NCI-H1105 (cell line): ENCODE results near the gene TOR1B.
"Not testable (repeated sequence)": the region's sequence is repeated elsewhere in the genome, so short reads cannot be mapped to it uniquely, and the experiment has no call there.

Experiments
- DNase-seq: peaks from one replicate; lab custom pipeline; 2025; lab: John Stamatoyannopoulos, UW

Gene TOR1B

GRCh38 chr9:129802833-129803675, at the start of gene TOR1B:
TOR1B (plus strand) TSS chr9:129803184; CDS start chr9:129803213, 29 bp downstream.
- peak; percentile 86 for DNase-seq

DNA sequence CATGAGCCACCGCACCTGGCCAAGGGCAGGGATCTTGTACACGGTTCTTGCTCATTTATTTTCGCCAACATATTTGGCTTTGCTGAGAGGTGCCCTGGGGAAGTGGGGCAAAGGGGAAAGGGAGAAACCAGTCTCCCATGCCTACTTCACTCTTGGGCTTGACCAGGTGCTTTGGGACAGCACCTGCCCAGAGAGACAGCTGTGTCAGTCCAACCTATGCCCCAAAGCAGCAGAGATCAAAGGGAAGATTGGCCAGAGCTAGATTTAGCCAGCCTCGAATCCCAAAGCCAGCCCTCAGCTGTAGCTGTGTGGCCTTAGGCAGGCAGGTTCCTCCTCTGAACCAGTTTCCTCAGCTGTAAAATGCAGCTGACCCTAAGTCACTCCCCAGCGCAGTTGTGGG, 47.8 kb upstream of the TOR1B start:
- DNase-seq = no peak

DNA sequence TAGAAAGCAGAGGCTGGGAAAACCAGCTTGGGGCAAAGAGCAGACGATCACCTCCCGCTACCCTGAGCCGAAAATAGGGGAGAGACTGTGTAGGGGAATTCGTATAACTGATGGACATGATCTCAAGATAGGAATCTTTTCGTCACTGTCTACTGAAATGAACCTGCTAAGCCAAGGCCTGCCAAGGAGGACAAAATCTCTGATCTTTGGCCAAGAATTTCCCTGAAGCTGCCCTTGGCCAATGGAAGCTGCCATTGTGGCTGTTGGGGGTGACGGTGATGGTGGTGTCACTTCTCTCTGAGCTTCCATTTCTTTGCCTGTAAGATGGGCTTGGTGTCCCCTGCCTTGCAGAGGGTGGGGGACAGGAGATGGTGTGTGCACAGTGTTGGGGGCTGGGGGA, 46.8 kb upstream of the TOR1B start:
- no peak for DNase-seq

DNA sequence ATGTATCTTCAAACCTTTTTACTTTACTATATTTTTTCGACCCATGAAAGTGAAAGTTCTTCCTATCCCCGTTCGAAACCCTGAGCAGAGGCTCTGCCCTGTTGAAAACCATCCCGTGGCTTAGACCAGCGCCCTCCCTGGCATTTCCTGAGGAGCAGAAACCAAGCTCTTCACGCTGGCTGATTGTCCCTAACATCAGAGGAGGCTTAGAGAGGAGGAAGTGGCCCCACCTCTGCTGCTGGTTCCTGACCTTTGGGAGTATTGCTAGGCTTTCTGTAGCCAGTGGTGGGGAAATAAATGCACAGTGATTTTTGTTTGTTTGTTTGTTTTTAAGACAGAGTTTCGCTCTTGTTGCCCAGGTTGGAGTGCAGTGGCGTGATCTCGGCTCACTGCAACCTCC, 45.9 kb upstream of the TOR1B start:
- DNase-seq = no peak

GRCh38 chr9:129759319-129759718, 43.7 kb upstream of the TOR1B start:
- no peak for DNase-seq

DNA sequence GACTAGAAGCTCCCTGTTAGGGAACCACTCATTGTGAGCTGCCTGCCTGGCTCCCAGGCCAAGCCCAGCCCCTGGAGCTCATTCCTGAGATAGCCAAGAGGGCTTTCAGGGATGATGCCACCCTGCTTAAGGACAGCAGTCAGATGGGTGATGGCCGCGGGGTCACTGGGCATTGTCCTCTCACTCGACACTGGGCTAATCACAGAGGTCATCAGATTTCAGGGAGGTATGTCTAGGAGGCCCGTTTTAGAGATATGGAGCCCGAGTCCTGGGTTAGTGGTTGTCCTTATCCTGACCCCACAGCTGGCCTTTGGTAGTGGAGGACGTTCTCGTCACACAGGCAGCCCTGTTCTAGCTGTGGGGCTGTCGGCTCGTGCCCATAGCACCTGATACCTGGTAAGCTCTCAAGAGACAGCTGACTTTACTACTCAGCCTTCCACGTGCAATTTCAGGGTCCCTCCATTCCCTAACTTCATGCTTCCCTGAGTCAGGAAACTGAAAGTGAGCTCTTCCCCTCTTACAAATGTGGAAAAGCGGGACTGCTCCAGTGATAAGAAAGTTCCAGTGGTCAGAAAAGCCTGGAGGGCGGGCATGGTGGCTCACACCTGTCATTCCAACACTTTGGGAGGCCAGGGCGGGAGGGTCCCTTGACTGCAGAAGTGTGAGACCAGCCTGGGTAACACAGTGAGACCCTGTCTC, 43.0 kb upstream of the TOR1B start:
- no peak for DNase-seq

DNA sequence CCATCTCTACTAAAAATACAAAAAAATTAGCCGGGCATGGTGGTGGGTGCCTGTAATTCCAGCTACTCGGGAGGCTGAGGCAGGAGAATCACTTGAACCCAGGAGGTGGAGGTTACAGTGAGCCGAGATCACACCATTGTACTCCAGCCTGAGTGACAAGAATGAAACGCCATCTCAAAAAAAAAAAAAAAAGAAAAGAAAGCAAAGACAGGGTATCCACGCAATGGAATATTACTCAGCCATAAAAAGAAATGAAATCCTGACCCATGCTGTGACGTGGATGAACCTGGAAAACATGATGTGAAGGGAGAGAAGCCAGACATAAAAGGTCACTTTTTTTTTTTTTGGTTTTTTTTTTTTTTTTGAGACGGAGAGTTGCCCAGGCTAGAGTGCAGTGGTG, 42.2 kb upstream of the TOR1B start:
- not testable (repeated sequence) for DNase-seq

GRCh38 chr9:129761293-129761900, 41.6 kb upstream of the TOR1B start:
- no peak for DNase-seq

- DNase-seq = no peak
Observed at GRCh38 chr9:129761901-129762369, 41.0 kb upstream of the TOR1B start.

- not testable (repeated sequence) for DNase-seq
Observed at GRCh38 chr9:129762370-129762984, 40.5 kb upstream of the TOR1B start.

DNA sequence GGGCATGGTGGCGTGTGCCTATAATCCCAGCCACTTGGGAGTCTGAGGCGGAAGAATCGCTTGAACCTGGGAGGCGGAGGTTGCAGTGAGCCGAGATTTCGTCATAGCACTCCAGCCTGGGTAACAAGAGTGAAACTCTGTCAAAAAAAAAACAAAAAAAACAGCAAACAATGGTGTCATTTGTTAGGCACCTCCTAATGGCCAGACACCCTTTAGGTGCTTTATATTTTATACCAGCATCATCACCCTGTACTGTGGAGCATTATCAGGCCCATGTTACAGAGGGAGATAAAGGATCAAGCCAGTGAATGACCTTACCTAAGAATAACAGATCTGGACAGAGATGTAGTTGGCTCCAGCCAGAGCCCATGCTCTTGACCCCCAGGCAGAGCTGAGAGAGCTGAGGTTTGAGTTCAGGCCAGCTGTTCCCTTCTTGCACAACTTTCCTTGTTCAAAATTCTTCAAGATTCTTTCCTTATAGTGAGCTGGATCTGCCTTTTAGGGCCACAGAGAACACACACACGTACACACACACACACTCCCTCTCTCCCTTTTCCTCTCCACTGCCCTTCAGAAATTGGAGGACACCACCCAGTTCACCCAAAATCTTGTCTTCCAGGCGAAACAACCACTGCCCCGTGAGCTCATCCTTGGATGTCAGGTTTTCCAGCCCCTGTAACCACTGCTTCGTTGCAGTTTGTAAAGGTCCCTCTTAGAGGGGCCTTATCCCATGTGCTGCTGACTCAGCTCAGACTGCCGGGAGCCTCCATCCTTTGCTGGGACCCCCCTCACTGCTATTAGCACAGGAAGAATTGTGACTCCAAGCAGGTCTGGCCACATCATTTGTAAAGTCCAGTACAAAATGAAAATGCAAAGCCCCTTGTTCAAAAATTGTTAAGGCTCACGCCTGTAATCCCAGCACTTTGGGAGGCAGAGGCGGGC, 39.7 kb upstream of the TOR1B start:
- no peak for DNase-seq

- DNase-seq = no peak
Observed at GRCh38 chr9:129765764-129766317, 37.1 kb upstream of the TOR1B start.

- no peak for DNase-seq
Observed at GRCh38 chr9:129768486-129768885, 34.5 kb upstream of the TOR1B start.

GRCh38 chr9:129769669-129770068, 33.3 kb upstream of the TOR1B start:
- DNase-seq = no peak

- no peak for DNase-seq
Observed at GRCh38 chr9:129770741-129771140, 32.2 kb upstream of the TOR1B start.

- no peak for DNase-seq
Observed at GRCh38 chr9:129773262-129774048, 29.5 kb upstream of the TOR1B start.

- DNase-seq = peak; percentile 1
Observed at GRCh38 chr9:129774791-129775447, 28.1 kb upstream of the TOR1B start.

DNA sequence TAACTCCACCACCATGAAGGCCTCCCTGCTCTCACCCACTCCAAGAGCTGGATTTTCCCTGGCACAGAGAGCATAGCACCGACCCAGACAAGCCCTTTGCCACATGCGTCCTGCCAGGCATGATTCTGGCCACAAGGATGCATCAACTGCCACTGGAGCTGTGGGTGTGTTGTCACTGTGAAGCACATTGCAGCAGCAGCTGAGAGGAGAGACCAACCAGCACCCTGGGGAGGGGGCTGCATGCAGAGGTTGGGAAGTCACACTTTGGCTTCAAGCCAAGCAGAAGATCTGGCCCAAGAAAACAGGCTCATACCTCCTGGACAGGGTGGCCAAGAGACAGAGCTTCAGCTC, 27.6 kb upstream of the TOR1B start:
- DNase-seq = no peak

- DNase-seq = not testable (repeated sequence)
Observed at GRCh38 chr9:129776096-129776495, 26.9 kb upstream of the TOR1B start.

DNA sequence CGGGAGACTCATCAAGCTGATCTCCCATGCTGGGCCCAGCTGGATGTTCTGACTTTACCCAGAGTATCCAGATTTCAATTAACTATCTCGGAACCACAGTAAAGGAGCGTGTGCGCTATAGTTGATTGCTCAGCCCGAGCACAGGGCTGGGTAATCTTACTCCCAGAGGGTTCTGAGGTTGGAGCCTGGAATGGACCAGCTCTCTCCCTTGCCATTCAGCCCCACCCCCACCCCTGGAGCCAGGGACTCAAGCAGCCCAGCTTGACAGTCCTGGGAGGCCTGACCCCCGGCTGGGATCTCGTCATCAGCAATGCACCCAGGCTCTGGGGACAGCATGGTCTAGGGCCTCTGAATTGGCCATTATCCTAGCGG, 26.4 kb upstream of the TOR1B start:
- DNase-seq = no peak
